IPS-20b (cell line): Measurements from ENCODE around the gene LMO7.

Experiments
- H3K27ac ChIP-seq: one replicate; pipeline ENCODE4 v1.5.1; 2013; ENCODE audit warnings: low read length
- H3K27me3 ChIP-seq: 2 replicates; pipeline ENCODE4 v1.6.1; 2013; ENCODE audit warnings: mild to moderate bottlenecking, low read length, inconsistent platforms; ENCODE audit not compliant: insufficient read depth
- H3K36me3 ChIP-seq: 2 replicates; pipeline ENCODE4 v1.6.1; 2013; ENCODE audit warnings: low read depth, mild to moderate bottlenecking, inconsistent platforms, low read length, moderate library complexity; ENCODE audit not compliant: insufficient read depth
- H3K4me1 ChIP-seq: 2 replicates; pipeline ENCODE4 v1.6.1; 2013; ENCODE audit warnings: mild to moderate bottlenecking, control low read depth, inconsistent platforms, low read length, moderate library complexity; ENCODE audit not compliant: insufficient read depth
- H3K4me3 ChIP-seq: 2 replicates; pipeline ENCODE4 v1.5.1; 2013; ENCODE audit warnings: mild to moderate bottlenecking, low read length, inconsistent platforms
- H3K9ac ChIP-seq: 2 replicates; pipeline ENCODE4 v1.6.1; 2013; ENCODE audit warnings: low read depth, mild to moderate bottlenecking, inconsistent platforms, low read length, moderate library complexity
- H3K9me3 ChIP-seq: 2 replicates; pipeline ENCODE4 v1.6.1; 2013; ENCODE audit warnings: mild to moderate bottlenecking, low read depth, low read length, inconsistent platforms; ENCODE audit not compliant: insufficient read depth

LMO7 gene

DNA sequence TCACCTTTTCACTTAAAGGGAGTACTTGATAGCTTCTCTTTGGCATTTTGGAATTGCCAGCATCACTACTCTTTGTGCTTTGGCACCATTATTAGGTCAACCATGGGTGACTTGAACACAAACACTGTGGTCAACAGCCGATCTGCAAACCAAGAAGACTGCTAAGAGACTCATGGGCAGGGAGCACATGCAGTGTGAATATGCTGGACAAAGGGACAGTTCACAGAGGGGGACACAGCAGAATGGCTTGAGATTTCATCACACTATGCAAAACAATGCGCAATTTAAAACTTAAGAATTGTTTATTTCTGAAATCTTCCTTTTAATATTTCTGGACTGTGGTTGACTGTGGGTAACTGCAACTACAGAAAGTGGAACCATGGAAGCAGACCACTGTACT, 64.4 kb downstream of the LMO7 start:
- Histone ChIP-seq H3K9ac (no peak overlapping the region), H3K36me3 (no peaks in the 10 kb centered on the region; the same call in 1 of the 2 replicates), H3K4me1 (no peaks in the 10 kb centered on the region; the same call in 1 of the 2 replicates), H3K4me3 (no peak overlapping the region), H3K9me3 (peaks cover 18% of the 10 kb centered on the region), H3K27me3 (no peaks in the 10 kb centered on the region), H3K27ac (no peak overlapping the region)

DNA sequence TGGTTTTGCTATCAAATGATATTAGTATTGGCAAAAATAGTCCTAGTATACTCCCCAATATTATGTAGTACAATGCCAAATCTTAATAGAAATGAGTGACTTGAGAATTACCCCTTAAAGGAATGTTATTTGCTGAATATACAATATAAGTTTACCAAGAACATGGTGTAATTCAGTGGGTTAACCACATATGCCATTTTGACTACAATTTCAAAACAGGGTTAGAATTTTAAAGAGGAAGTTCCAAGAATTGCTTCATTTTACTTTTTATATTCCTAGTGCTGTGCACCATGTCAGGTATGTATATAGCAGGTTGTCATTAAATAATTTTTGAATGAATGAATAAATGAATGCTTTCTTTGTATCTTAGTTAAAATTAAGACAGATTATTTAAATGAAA, 66.3 kb downstream of the LMO7 start:
- Histone ChIP-seq H3K9me3 (peaks cover 18% of the 10 kb centered on the region), H3K27ac (no peak overlapping the region), H3K4me1 (no peaks in the 10 kb centered on the region; the same call in 1 of the 2 replicates)

DNA sequence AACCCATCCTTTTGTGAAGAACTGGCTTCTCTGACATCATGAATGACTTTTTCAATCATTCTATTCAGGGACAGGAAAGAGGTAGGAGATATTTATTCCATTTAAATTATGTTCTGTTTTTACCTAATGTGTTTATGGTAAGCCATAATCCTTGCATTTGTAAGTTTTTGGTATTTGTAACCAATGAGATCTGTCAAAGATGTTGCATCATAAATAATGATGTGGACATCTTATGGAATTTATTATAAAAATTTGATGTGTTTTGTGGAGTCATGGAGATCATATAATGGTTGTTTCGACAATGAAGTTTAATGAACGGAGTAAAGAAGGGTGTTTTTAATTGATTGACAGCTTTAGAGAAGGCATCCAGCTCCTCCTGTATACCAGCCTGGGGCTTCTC, 67.6 kb downstream of the LMO7 start:
- Histone ChIP-seq H3K36me3 (no peaks in the 10 kb centered on the region; the same call in 1 of the 2 replicates), H3K27ac (no peak overlapping the region), H3K9ac (no peak overlapping the region), H3K4me1 (no peaks in the 10 kb centered on the region; the same call in 1 of the 2 replicates), H3K9me3 (peaks cover 18% of the 10 kb centered on the region; the same call in 1 of the 2 replicates), H3K4me3 (no peak overlapping the region), H3K27me3 (no peaks in the 10 kb centered on the region)

More for the DNA sequence above, 66.3 kb downstream of the LMO7 start:
- Histone ChIP-seq H3K9ac (no peak overlapping the region), H3K36me3 (no peaks in the 10 kb centered on the region; the same call in 1 of the 2 replicates), H3K27me3 (no peaks in the 10 kb centered on the region), H3K4me3 (no peak overlapping the region)

DNA sequence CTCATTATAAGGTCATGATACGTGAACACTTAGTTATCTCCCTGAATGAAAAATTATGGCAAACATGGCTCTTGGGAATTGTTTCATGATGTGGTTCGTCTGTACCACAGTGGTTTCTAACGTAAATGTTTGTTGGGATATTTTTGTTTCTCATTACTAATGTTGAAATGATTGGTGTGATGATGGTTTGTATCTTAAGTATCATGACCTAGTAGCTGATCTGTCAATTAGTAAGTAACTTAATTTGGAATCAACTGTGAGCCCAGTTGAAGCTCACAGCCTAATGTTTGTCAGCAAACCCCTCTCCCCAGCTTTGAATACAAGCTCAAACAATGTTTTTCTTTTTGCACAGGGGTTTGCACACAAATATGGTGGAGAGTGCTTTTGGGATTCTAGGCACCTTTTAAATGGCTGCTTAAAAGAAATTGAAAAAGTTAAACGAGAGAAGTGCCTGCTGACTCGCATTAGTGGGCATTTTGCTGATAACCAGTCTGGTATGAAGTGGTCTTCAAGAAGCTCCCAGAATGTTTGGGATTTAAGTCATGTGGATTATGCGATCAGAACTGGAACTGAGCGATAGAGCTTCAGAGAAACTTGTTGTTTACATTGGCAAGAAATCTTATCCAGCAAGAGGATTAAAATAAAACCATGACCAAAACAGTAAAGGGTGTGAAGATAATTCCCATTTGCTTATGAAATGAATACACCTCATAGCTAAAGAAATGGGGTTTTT, 68.2 kb downstream of the LMO7 start:
- Histone ChIP-seq H3K4me1 (no peaks in the 10 kb centered on the region; the same call in 1 of the 2 replicates), H3K27ac (no peak overlapping the region), H3K27me3 (no peaks in the 10 kb centered on the region), H3K36me3 (no peaks in the 10 kb centered on the region), H3K9me3 (peaks cover 12% of the 10 kb centered on the region; the same call in 1 of the 2 replicates), H3K4me3 (no peak overlapping the region), H3K9ac (no peak overlapping the region)

DNA sequence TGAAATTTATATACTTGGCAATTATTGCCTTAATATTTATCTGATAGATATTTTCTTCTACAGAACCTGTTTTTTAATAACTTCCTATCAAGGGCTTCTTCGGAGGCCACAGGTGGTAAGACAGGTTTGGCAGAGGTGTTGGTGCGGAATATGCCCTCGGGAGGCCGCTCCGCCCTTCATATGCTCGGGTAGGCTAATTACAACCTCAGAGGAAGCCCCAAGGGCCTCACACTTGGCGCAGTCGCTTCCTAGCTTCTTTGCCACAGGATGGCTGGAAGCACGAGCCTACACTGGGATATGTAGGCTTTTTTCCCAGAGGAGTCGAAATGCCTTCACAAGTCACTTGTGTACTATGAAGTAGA, 68.8 kb downstream of the LMO7 start:
- Histone ChIP-seq H3K36me3 (no peaks in the 10 kb centered on the region), H3K27ac (no peak overlapping the region), H3K27me3 (no peaks in the 10 kb centered on the region), H3K9ac (no peak overlapping the region), H3K4me3 (no peak overlapping the region), H3K4me1 (no peaks in the 10 kb centered on the region; the same call in 1 of the 2 replicates), H3K9me3 (peaks cover 10% of the 10 kb centered on the region; the same call in 1 of the 2 replicates)

DNA sequence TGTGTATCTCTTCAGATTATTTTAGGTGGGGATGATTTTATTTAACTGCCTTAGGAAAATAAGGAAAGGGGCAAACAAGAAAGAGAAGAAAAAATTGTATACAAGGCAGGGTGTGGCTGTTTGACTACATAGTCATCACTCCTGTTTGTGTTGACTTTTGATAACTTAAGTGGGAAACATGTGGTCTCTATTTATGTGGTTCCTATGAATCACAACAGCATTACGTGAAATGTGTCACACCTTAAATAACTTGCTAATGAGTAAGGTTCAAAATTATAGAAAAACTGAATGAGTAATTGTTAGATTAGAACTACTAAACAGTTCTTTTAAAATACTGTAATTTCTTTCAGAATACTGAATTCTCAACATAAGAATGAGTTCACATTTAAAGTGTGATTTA, 69.3 kb downstream of the LMO7 start:
- Histone ChIP-seq H3K9me3 (peaks cover 9% of the 10 kb centered on the region; the same call in 1 of the 2 replicates), H3K27ac (no peak overlapping the region), H3K4me1 (no peaks in the 10 kb centered on the region; the same call in 1 of the 2 replicates), H3K9ac (no peak overlapping the region), H3K36me3 (no peaks in the 10 kb centered on the region), H3K4me3 (no peak overlapping the region), H3K27me3 (no peaks in the 10 kb centered on the region)

DNA sequence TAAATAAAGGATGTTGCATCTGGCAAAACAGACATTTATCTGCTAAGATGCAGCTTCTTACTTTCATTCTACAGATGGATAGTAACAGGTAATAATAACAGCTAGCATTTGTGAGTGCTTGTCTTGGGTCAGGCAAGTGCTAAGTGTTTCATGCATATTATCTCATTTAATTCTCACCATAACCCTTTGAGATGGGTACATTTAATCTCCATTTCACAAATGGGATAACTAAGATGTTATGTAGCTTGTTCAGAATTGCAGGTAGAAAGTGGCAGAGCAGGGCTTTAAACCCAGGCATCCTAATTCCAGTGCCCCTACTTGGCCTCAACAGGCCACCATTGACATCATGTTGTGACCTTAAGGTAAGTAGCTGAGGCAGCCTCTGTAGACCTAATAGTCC, 69.8 kb downstream of the LMO7 start:
- no peaks in the 10 kb centered on the region; the same call in 1 of the 2 replicates for H3K4me1 ChIP-seq
- no peak overlapping the region for H3K27ac ChIP-seq
- no peaks in the 10 kb centered on the region for H3K27me3 ChIP-seq
- no peak overlapping the region for H3K4me3 ChIP-seq
- H3K9ac ChIP-seq, result no peak overlapping the region
- peaks cover 4% of the 10 kb centered on the region; the same call in 1 of the 2 replicates for H3K9me3 ChIP-seq
- H3K36me3 ChIP-seq, result no peaks in the 10 kb centered on the region

DNA sequence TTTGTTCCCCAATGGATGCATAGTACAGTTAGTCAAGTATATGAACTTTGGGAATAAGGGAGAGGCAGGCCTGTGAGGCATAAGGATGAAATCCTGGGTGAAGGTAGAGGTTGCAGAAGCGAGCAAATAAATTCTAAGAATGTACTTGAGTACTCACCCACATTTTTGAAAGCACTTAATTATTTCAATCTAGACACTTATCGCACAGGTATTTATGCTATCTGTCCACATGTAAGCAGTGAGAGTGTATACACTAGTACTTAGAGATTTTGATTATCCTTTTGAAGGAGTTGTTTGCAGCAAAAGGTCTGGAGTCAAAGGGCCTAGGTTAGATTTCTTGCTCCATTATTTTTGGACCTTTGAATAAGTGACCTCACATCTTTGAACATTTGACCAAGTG, 77.7 kb downstream of the LMO7 start:
- no peaks in the 10 kb centered on the region for H3K9me3 ChIP-seq
- no peak overlapping the region for H3K27ac ChIP-seq

DNA sequence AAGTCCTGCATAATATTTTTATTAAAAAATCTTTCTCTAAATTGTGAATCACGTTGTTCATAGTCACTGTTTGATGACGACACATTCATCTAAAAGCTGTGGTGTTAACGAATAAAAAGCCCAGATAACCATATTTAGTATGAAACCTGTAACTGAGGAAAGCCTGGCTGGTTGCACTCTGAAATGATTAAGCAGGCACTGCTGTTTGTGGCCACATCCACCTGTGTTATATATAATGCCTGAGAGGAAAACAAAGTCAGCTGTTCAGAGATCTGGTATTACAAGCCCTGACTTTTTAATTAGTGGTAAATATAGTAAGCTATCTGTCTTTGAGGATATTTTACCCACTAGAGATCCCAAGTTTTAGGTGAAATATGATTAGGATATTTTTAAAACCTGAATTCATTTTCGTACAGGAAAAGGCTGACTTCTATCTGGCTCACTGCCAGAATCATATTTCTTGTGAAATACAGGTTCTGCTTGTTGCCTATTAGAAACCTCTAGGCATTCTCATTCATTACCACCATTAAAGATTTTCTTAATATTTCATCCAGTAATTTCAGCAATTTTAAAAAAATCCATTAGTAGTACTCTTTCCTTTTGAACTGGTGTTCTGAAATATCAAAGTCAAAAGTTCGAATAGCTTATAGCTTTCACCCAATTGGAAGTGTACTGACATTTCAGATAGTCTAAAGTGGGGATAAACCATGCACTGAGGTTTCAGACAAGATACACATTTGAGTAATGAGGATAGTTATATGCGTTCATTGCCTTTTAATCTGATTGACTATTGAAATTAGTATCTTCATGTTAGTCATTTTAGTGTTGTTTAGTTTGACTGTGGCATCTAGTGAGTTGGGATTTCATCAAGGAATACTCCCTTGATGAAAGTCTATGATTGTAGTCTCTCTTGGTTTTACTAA, 79.7 kb downstream of the LMO7 start:
- no peak overlapping the region for H3K27ac ChIP-seq
- H3K9ac ChIP-seq, result no peak overlapping the region
- H3K4me1 ChIP-seq, result no peaks in the 10 kb centered on the region
- no peaks in the 10 kb centered on the region for H3K36me3 ChIP-seq
- H3K9me3 ChIP-seq, result no peaks in the 10 kb centered on the region
- no peaks in the 10 kb centered on the region for H3K27me3 ChIP-seq
- no peak overlapping the region for H3K4me3 ChIP-seq

More for the DNA sequence above, 77.7 kb downstream of the LMO7 start:
- H3K4me3 ChIP-seq, result no peak overlapping the region
- no peaks in the 10 kb centered on the region for H3K4me1 ChIP-seq
- no peaks in the 10 kb centered on the region for H3K27me3 ChIP-seq
- no peak overlapping the region for H3K9ac ChIP-seq
- H3K36me3 ChIP-seq, result no peaks in the 10 kb centered on the region

DNA sequence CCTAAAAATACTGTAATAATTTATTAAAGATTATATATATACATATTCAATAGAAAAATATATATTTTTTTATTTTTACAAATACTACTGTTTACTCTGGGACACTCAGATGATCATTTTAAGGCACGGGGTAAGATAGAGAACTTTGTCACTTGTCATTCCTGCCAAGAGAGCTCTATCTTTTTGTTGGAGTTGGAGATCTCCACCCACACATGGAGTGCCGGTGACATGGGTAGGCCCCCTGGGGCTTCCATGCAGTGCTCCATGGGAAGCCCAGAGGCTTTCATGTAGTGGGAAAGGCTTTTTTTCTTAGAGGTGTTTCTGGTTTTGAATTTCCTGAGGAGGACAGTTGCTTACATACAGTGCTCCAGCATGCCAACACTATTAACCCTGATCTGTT, 81.4 kb downstream of the LMO7 start:
- Histone ChIP-seq H3K36me3 (no peaks in the 10 kb centered on the region), H3K27ac (no peak overlapping the region), H3K4me3 (no peak overlapping the region), H3K4me1 (no peaks in the 10 kb centered on the region), H3K27me3 (no peaks in the 10 kb centered on the region), H3K9ac (no peak overlapping the region), H3K9me3 (no peaks in the 10 kb centered on the region)

DNA sequence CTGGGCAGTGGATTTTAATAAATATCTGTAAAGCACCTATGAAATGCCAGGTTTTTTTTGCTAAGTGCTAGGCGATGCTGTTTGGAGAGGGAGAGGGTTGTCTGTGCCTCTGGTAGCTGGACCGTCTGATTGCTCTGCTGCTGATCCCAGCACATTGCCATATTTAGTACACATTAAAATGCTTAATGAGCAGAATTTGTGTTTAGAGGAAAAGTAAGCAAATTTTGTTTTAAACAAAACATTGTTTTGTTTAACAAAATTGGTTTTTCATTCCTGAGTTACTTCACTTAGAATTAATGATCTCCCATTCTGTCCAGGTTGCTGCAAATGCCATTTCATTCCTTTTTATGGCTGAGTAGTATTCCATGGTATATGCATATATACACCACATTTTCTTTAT, 85.2 kb downstream of the LMO7 start:
- no peaks in the 10 kb centered on the region for H3K4me1 ChIP-seq
- H3K4me3 ChIP-seq, result no peak overlapping the region
- no peaks in the 10 kb centered on the region for H3K27me3 ChIP-seq
- H3K9me3 ChIP-seq, result no peaks in the 10 kb centered on the region
- H3K27ac ChIP-seq, result no peak overlapping the region
- H3K9ac ChIP-seq, result no peak overlapping the region
- H3K36me3 ChIP-seq, result no peaks in the 10 kb centered on the region
